Sigmoid colon (tissue), 4 donors: Measurements from ENCODE around the gene MYO10.

Experiments
- CTCF ChIP-seq, 4 experiments: fragments of 450-650 bp in 3 of 4; fragments of 200-600 bp in 1 of 4; IDR thresholded peaks; one replicate each; pipeline ENCODE4 v1.5.1; 2016 to 2019; ENCODE audit warnings: antibody characterized with exemption in 4 of 4, mild to moderate bottlenecking in 3 of 4, moderate library complexity in 2 of 4
- EP300 ChIP-seq, 4 donors: sonication (generic); formaldehyde crosslinking; IDR thresholded peaks; one replicate each; pipeline ENCODE4 v1.6.1; 2017; ENCODE audit warnings: antibody characterized with exemption in 4 of 4
- POLR2A ChIP-seq, 2 donors: fragments of 450-650 bp; IDR thresholded peaks; one replicate each; pipeline ENCODE4 v1.6.1; 2016; ENCODE audit warnings: antibody characterized with exemption in 2 of 2, mild to moderate bottlenecking in 2 of 2, moderate library complexity in 2 of 2

DNA sequence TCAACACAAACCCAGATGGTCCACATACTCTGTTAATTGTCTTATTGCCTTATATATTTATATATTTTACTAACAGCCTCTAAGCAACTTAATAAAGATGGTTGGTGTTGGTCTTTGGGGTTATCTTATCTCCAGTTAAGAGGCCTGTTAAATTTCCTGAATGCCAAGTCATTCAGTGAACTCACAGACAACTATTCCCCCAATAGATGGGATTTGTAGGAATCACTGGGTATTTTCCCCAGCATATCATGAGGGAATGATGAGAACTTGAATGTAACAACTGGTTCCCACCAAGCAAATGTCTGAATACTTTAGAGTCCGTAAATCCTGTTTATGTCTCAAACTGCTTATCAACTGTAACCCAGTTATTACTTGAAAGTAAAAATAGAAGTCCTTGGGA lies 276.6 kb downstream of the MYO10 start:
- no peak for TF ChIP-seq CTCF (IDR thresholded peaks at IDR 0.05)
- no peak for TF ChIP-seq POLR2A (IDR thresholded peaks at IDR 0.05)
- no peak for TF ChIP-seq EP300 (IDR thresholded peaks at IDR 0.05)
